GM18867 (cell line): ENCODE measurements around the gene GJA10.

Source experiments
- ATAC-seq: cut with Tn5 transposase; IDR thresholded peaks from one replicate; pipeline ENCODE4 v1.9.1; 2021; ENCODE audit warnings: mild to moderate bottlenecking, moderate library complexity; ENCODE audit not compliant: unreplicated experiment

Gene GJA10

DNA sequence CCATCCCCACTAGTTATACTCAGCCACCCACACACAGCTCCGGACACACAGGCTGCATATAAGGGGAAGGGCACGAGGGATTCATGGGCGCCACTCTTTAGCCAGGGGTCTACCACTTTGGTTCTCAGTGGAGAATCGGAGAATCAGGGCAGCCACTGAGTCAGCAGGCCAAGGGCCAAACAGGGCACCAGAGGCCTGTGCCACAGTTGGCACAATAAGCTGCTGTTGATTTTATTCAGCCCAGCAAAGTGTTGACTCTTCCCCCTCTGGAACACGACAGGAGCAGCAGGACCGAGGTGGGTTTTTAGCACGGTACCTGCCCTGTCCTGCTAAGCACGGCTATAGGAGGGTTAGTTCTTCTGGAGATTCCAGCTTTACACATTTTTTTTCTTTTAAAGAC is 48.3 kb downstream of the GJA10 start:
- no peak for ATAC-seq

DNA sequence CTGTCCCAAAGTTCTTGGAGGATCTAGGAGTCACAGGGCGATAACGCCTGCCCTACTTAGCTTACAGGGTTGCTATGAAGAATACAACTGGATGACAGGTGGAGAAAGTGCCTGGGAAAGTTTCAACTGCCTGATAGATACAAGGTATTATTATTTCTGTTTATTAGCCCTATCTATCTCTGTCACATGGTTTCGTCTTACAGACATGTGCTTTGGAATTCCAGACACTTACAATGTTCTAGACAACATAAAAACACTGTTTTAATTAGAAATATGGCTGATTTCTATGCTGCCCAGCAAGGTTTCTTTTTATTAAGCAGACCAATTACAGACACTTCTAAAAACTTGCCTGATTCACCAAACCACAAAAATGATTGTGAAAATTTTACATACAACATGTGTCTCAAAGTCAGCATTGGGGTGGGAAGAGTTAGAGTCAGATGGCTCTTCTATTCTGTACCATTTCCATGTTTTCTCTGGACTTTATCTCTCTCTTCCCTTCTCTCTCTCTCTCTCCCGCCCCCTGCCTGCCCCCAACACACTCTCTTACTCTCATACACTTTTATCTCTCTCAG is 50.0 kb downstream of the GJA10 start:
- ATAC-seq = no peak

DNA sequence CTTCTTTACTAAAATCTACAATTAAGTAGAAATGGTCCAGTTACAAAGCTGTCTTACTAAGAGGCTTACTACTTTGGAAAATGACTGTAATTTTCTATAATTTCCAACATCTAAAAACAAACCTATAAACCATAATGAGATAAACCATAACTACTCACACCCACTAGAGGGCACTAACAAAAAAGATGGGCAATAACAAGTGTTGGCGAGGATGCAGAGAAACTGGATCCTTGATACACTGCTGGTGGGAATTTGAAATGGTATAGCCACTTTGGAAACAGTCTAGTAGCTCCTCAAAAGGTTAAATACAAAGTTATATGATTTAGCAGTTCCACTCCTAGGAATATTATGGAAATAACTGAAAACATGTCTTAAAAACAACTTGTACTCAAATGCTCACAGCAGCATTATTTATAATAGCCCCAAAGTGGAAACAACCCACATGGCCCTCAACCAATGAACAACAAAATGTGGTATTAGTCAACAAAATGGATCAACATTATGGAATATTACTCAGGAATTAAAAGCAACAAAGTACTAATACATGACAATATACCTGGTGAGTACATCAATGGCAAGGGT is 50.6 kb downstream of the GJA10 start:
- ATAC-seq = no peak
